IMR-90 (cell line): ENCODE data around the gene ATP13A5.

Source experiments
- CTCF ChIP-seq: conservative IDR thresholded peaks from 2 replicates; pipeline ENCODE4 v1.5.1; 2012; ENCODE audit warnings: mild to moderate bottlenecking, low read depth, low read length, improper control_type of control experiment
- MXI1 ChIP-seq: IDR thresholded peaks from 2 replicates; pipeline ENCODE4 v1.6.1; 2012; ENCODE audit warnings: low read depth, mild to moderate bottlenecking, low read length, moderate library complexity, borderline replicate concordance
- POLR2A ChIP-seq: IDR thresholded peaks from 2 replicates; pipeline ENCODE4 v1.6.1; 2012; ENCODE audit warnings: mild to moderate bottlenecking, low read depth, low read length
- RFX5 ChIP-seq: IDR thresholded peaks from 2 replicates; pipeline ENCODE4 v1.8.0; 2012; ENCODE audit warnings: low read depth, mild to moderate bottlenecking, low read length, moderate library complexity
- USF2 ChIP-seq: fragments of 150-350 bp; IDR thresholded peaks from 2 replicates; pipeline ENCODE4 v1.6.1; 2017; ENCODE audit warnings: mild to moderate bottlenecking, antibody characterized with exemption, low read length, low read depth

- TF ChIP-seq CTCF (no peak), POLR2A (no peak), RFX5 (no peak), MXI1 (no peak), USF2 (no peak)
Observed at GRCh38 chr3:193333229-193333628, 45.3 kb downstream of the ATP13A5 start.
